SK-N-SH treated with all-trans-retinoic acid at 6 μM for 48 hours (cell line): ENCODE results near the gene UBAP2.

Experiments used
- ATAC-seq: fragments of 200-7000 bp; cut with Tn5 transposase; 3 replicates; pipeline ENCODE4 v1.9.1; 2020; ENCODE audit warnings: mild to moderate bottlenecking, moderate library complexity
- ARNTL ChIP-seq: fragments of 450-650 bp; formaldehyde crosslinking; IDR thresholded peaks from 2 replicates; pipeline ENCODE4 v1.5.0; 2020; ENCODE audit warnings: low read depth, mild to moderate bottlenecking, moderate library complexity, borderline replicate concordance
- BACH2 ChIP-seq: fragments of 250-450 bp; sonication (Bioruptor Pico); IDR thresholded peaks from 2 replicates; pipeline ENCODE4 v1.9.0; 2021; ENCODE audit warnings: mild to moderate bottlenecking, borderline replicate concordance
- CREB5 ChIP-seq: fragments of 250-450 bp; sonication (Bioruptor Pico); IDR thresholded peaks from 2 replicates; pipeline ENCODE4 v1.5.1; 2020; ENCODE audit warnings: low read depth, mild to moderate bottlenecking, moderate library complexity
- CSDC2 ChIP-seq: fragments of 250-450 bp; sonication (Bioruptor Pico); IDR thresholded peaks from 2 replicates; pipeline ENCODE4 v1.5.0; 2020; ENCODE audit warnings: mild to moderate bottlenecking, moderate library complexity
- ESRRG ChIP-seq: fragments of 250-450 bp; sonication (Bioruptor Pico); IDR thresholded peaks from 2 replicates; pipeline ENCODE4 v1.6.1; 2021; ENCODE audit warnings: mild to moderate bottlenecking
- GLIS3 ChIP-seq: fragments of 250-450 bp; sonication (Bioruptor Pico); IDR thresholded peaks from 2 replicates; pipeline ENCODE4 v1.5.0; 2020; ENCODE audit warnings: mild to moderate bottlenecking, moderate library complexity
- ISL1 ChIP-seq: fragments of 250-450 bp; sonication (Bioruptor Pico); IDR thresholded peaks from 2 replicates; pipeline ENCODE4 v2.1.2; 2022; ENCODE audit warnings: mild to moderate bottlenecking, moderate library complexity
- OSR1 ChIP-seq: fragments of 250-450 bp; sonication (Bioruptor Pico); IDR thresholded peaks from 2 replicates; pipeline ENCODE4 v1.8.0; 2022; ENCODE audit warnings: moderate library complexity, mild to moderate bottlenecking, inconsistent platforms
- POU6F1 ChIP-seq: fragments of 250-450 bp; sonication (Bioruptor Pico); IDR thresholded peaks from 2 replicates; pipeline ENCODE4 v1.8.0; 2021; ENCODE audit warnings: low read depth, mild to moderate bottlenecking, moderate library complexity, borderline replicate concordance
- PPARA ChIP-seq: fragments of 250-450 bp; sonication (Bioruptor Pico); IDR thresholded peaks from 2 replicates; pipeline ENCODE4 v1.5.0; 2020; ENCODE audit warnings: mild to moderate bottlenecking, borderline replicate concordance
- RARB ChIP-seq: fragments of 250-450 bp; sonication (Bioruptor Pico); IDR thresholded peaks from 2 replicates; pipeline ENCODE4 v1.8.0; 2021; ENCODE audit warnings: mild to moderate bottlenecking, moderate library complexity
- SNAI2 ChIP-seq: fragments of 250-450 bp; sonication (Bioruptor Pico); IDR thresholded peaks from 2 replicates; pipeline ENCODE4 v1.5.0; 2020; ENCODE audit warnings: mild to moderate bottlenecking, moderate library complexity
- TCF4 ChIP-seq: fragments of 250-450 bp; sonication (Bioruptor Pico); IDR thresholded peaks from 2 replicates; pipeline ENCODE4 v1.8.0; 2021; ENCODE audit warnings: mild to moderate bottlenecking, moderate library complexity, borderline replicate concordance
- TOX ChIP-seq: fragments of 250-450 bp; sonication (Bioruptor Pico); IDR thresholded peaks from 2 replicates; pipeline ENCODE4 v1.8.0; 2021; ENCODE audit warnings: mild to moderate bottlenecking, moderate library complexity, borderline replicate concordance
- TSHZ2 ChIP-seq: fragments of 250-450 bp; sonication (Bioruptor Pico); IDR thresholded peaks from 2 replicates; pipeline ENCODE4 v1.5.0; 2020; ENCODE audit warnings: mild to moderate bottlenecking, moderate library complexity
- ZC3H10 ChIP-seq: fragments of 250-450 bp; sonication (Bioruptor Pico); IDR thresholded peaks from 2 replicates; pipeline ENCODE4 v1.5.1; 2021; ENCODE audit warnings: mild to moderate bottlenecking, moderate library complexity
- ZFP3 ChIP-seq: fragments of 250-450 bp; sonication (Bioruptor Pico); IDR thresholded peaks from 2 replicates; pipeline ENCODE4 v1.5.0; 2020; ENCODE audit warnings: mild to moderate bottlenecking, moderate library complexity
- ZFP30 ChIP-seq: fragments of 450-650 bp; formaldehyde crosslinking; IDR thresholded peaks from 2 replicates; pipeline ENCODE4 v1.5.0; 2022; ENCODE audit warnings: mild to moderate bottlenecking, moderate library complexity
- ZNF565 ChIP-seq: fragments of 450-650 bp; formaldehyde crosslinking; conservative IDR thresholded peaks from 2 replicates; pipeline ENCODE4 v1.5.0; 2020; ENCODE audit warnings: low read depth, mild to moderate bottlenecking, moderate library complexity
- ZNF70 ChIP-seq: fragments of 450-650 bp; formaldehyde crosslinking; IDR thresholded peaks from 2 replicates; pipeline ENCODE4 v1.5.0; 2020; ENCODE audit warnings: mild to moderate bottlenecking, moderate library complexity
- ZNF8 ChIP-seq: fragments of 450-650 bp; formaldehyde crosslinking; IDR thresholded peaks from 2 replicates; pipeline ENCODE4 v1.5.0; 2020; ENCODE audit warnings: mild to moderate bottlenecking, moderate library complexity
- TF ChIP-seq, protein P1 (sequence below): fragments of 250-450 bp; sonication (Bioruptor Pico); IDR thresholded peaks from 2 replicates; pipeline ENCODE4 v1.8.0; 2020; ENCODE audit warnings: mild to moderate bottlenecking, moderate library complexity, borderline replicate concordance
- TF ChIP-seq, protein P2 (sequence below): fragments of 250-450 bp; sonication (Bioruptor Pico); IDR thresholded peaks from 2 replicates; pipeline ENCODE4 v1.5.1; 2021; ENCODE audit warnings: mild to moderate bottlenecking, moderate library complexity

Gene UBAP2

DNA sequence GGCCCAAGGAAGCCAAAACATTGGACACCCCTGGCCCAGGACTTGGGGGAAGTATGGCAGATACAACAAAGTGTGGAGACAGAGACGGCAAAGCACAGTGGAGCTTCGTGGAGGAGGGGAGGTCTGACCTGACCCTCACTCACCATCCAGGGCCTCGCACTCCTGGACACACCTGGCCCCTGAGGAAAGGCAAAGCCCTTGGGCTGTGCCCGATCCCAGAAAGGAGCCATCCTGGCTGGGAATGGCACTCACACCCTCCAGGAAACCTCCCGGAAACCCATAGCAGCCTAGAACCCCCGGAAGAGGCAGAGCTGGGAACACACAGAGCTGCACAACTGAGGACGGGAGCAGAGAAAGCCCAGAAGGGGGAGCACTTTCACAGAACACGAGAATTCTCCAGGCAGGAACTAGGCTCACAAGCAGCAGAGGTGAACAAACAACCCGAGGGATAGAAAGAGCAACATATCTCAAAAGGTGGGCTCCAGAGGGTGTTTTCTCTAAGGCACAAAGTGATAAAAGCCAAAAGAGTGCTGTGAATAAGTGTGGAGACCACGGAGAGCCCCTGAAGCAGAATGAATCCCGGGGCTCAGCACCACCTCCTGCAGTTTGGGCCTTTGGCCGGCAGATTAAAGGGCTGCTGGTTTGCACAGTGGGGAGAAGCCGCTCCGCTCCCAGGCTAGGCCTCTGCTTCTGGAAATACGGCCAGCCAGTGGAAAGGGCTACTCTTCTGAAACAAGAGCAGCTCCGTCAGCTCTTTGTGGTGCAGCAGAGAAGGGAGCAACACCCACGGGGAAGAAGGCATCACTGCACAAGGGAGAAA is 123.5 kb downstream of the UBAP2 start:
- TF ChIP-seq ZFP30 (CRISPR knock-in tag) (no peak), TOX (CRISPR knock-in tag) (no peak), GLIS3 (CRISPR knock-in tag) (no peak), TCF4 (CRISPR knock-in tag) (no peak), ISL1 (CRISPR knock-in tag) (no peak), SNAI2 (CRISPR knock-in tag) (no peak), CREB5 (CRISPR knock-in tag) (no peak), ZNF70 (no peak), POU6F1 (CRISPR knock-in tag) (no peak), TSHZ2 (CRISPR knock-in tag) (no peak), ZNF565 (CRISPR knock-in tag) (no peak), ZFP3 (CRISPR knock-in tag) (no peak), ARNTL (CRISPR knock-in tag) (no peak), BACH2 (CRISPR knock-in tag) (no peak)
- TF ChIP-seq, protein P1, sequence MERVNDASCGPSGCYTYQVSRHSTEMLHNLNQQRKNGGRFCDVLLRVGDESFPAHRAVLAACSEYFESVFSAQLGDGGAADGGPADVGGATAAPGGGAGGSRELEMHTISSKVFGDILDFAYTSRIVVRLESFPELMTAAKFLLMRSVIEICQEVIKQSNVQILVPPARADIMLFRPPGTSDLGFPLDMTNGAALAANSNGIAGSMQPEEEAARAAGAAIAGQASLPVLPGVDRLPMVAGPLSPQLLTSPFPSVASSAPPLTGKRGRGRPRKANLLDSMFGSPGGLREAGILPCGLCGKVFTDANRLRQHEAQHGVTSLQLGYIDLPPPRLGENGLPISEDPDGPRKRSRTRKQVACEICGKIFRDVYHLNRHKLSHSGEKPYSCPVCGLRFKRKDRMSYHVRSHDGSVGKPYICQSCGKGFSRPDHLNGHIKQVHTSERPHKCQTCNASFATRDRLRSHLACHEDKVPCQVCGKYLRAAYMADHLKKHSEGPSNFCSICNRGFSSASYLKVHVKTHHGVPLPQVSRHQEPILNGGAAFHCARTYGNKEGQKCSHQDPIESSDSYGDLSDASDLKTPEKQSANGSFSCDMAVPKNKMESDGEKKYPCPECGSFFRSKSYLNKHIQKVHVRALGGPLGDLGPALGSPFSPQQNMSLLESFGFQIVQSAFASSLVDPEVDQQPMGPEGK: no peak
- TF ChIP-seq, all 23 proteins: peak for 0
- ATAC-seq: peak; percentile 76

DNA sequence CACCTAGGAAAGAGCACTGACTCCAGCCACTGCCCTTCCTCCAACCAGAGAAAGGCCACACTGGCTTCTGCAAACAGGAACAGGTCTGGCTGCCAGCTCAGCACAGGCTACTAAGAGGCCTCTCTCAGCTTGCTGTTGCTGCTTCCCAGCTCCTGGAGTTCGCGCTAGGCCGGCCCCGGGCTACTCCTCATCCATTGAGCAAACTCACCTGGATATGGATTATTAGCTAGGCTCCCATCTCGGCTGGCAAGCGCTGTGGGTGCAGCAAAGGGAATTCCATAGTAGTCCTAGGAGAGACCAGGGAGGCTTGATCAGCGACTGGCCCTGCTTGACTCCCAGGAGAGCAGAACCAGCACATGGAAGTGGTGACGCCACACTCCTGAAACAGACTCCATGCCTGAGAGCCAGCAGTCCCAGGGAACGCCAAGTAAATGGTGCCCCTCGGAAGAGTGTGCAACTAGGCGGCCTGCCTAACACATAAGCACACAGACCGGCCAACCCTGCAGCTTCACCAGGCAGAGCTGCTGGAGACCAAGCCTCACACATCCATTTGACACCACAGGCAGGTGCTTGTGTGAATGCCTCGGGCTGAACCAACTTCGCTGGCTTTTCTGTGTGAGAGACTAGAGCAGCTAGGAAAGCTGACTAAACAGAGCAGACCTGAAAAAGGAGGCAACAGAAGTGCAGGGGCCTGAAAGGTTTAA is 124.5 kb downstream of the UBAP2 start:
- ATAC-seq: no peak
- no peak for TF ChIP-seq CREB5 (CRISPR knock-in tag)
- TF ChIP-seq, protein P2, sequence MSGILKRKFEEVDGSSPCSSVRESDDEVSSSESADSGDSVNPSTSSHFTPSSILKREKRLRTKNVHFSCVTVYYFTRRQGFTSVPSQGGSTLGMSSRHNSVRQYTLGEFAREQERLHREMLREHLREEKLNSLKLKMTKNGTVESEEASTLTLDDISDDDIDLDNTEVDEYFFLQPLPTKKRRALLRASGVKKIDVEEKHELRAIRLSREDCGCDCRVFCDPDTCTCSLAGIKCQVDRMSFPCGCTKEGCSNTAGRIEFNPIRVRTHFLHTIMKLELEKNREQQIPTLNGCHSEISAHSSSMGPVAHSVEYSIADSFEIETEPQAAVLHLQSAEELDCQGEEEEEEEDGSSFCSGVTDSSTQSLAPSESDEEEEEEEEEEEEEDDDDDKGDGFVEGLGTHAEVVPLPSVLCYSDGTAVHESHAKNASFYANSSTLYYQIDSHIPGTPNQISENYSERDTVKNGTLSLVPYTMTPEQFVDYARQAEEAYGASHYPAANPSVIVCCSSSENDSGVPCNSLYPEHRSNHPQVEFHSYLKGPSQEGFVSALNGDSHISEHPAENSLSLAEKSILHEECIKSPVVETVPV: no peak
- no peak for TF ChIP-seq ESRRG (CRISPR knock-in tag)
- TF ChIP-seq GLIS3 (CRISPR knock-in tag): no peak
- no peak for TF ChIP-seq ZFP30 (CRISPR knock-in tag)
- TF ChIP-seq, protein P1: no peak
- TF ChIP-seq POU6F1 (CRISPR knock-in tag): no peak
- no peak for TF ChIP-seq RARB (CRISPR knock-in tag)
- no peak for TF ChIP-seq PPARA (CRISPR knock-in tag)
- TF ChIP-seq ISL1 (CRISPR knock-in tag): no peak
- no peak for TF ChIP-seq ZC3H10 (CRISPR knock-in tag)
- TF ChIP-seq ZNF565 (CRISPR knock-in tag): no peak
- no peak for TF ChIP-seq ARNTL (CRISPR knock-in tag)
- no peak for TF ChIP-seq CSDC2 (CRISPR knock-in tag)
- no peak for TF ChIP-seq ZNF70
- no peak for TF ChIP-seq ZFP3 (CRISPR knock-in tag)
- no peak for TF ChIP-seq TOX (CRISPR knock-in tag)
- no peak for TF ChIP-seq SNAI2 (CRISPR knock-in tag)
- no peak for TF ChIP-seq OSR1
- no peak for TF ChIP-seq ZNF8
